Ascending aorta (tissue), 2 donors: Measurements from ENCODE around the gene FAM118A. TPM values are rescaled to one million over a fixed set of nuclear protein-coding genes. Genes with fewer than 3 reads are reported as not detected.

Source experiments
- DNase-seq, 2 donors: peaks; one replicate each; pipeline ENCODE4 v3.0.0-alpha.2; 2019; ENCODE audit warnings: low spot score in 2 of 2
- H3K27ac ChIP-seq, 2 donors: fragments of 200-600 bp; sonication (generic); one replicate each; pipeline ENCODE4 v1.5.1; 2016 to 2017; ENCODE audit warnings: mild to moderate bottlenecking in 1 of 2
- H3K27me3 ChIP-seq: fragments of 200-600 bp; sonication (generic); one replicate; pipeline ENCODE4 v1.5.1; 2017
- H3K36me3 ChIP-seq, 2 donors: fragments of 200-600 bp; sonication (generic); one replicate each; pipeline ENCODE4 v1.5.1; 2016
- H3K4me1 ChIP-seq, 2 donors: fragments of 200-600 bp; sonication (generic); one replicate each; pipeline ENCODE4 v1.5.1; 2016 to 2017; ENCODE audit warnings: mild to moderate bottlenecking in 1 of 2
- H3K4me3 ChIP-seq, 2 donors: fragments of 200-600 bp; sonication (generic); one replicate each; pipeline ENCODE4 v1.5.1; 2016 to 2017; ENCODE audit warnings: mild to moderate bottlenecking in 1 of 2
- H3K9me3 ChIP-seq, 2 donors: fragments of 200-600 bp; sonication (generic); one replicate each; pipeline ENCODE4 v1.5.1; 2016
- CTCF ChIP-seq, 3 experiments: fragments of 200-600 bp in 2 of 3; fragments of 450-650 bp in 1 of 3; sonication (generic) in 2 of 3; IDR thresholded peaks; one replicate each; pipeline ENCODE4 v1.5.1; 2016 to 2019; ENCODE audit warnings: antibody characterized with exemption in 3 of 3, mild to moderate bottlenecking in 1 of 3, moderate library complexity in 1 of 3
- intact Hi-C: fragments of 100-400 bp; cut with DNase I; formaldehyde crosslinking; loops from one replicate; pipeline ENCODE4 v1.15.1; 2023
- total RNA-seq: library from RNA; depleted of rRNA; stranded (reverse); fragments of >200 nt; gene quantifications from one replicate; pipeline ENCODE4 v1.1.0, GENCODE V29; 2016

FAM118A gene
- total RNA-seq, 1 donor from 2014 or later, result 23.5 TPM

- intact Hi-C loops, result loop anchor here (5.0 to 10.0 kb wide), 2 partner anchors 124 to 802 kb away; no protein-coding TSS in a partner anchor
- Histone ChIP-seq H3K4me1 (peaks cover 4 to 17% of the 10 kb centered on the region in 2 donors), H3K4me3 (no peak overlapping the region), H3K9me3 (no peaks in the 10 kb centered on the region), H3K36me3 (no peaks in the 10 kb centered on the region), H3K27ac (no peak overlapping the region), H3K27me3 (no peaks in the 10 kb centered on the region)
- TF ChIP-seq CTCF (IDR thresholded peaks at IDR 0.05), result no peak
- no peak for DNase-seq
These were observed 3.1 kb downstream of the FAM118A start for GRCh38 chr22:45312856-45313255.

GRCh38 chr22:45314054-45314721 is 4.5 kb downstream of the FAM118A start:
- Histone ChIP-seq H3K27ac (peak overlapping the region; percentile 15 to 36), H3K4me1 (peaks cover 9 to 30% of the 10 kb centered on the region in 2 donors)

GRCh38 chr22:45314786-45315185 is 5.1 kb downstream of the FAM118A start:
- H3K4me1 ChIP-seq, result peaks cover 11 to 36% of the 10 kb centered on the region in 2 donors
- no peak overlapping the region for H3K4me3 ChIP-seq
- DNase-seq, result no peak
- no peaks in the 10 kb centered on the region for H3K9me3 ChIP-seq
- peak overlapping the region in 1 of 2 donors; percentile 36 for H3K27ac ChIP-seq
- H3K36me3 ChIP-seq, result no peaks in the 10 kb centered on the region
- intact Hi-C loops, result loop anchor here (5.0 to 10.0 kb wide), 2 partner anchors 123 to 800 kb away; no protein-coding TSS in a partner anchor
- H3K27me3 ChIP-seq, result no peaks in the 10 kb centered on the region
- no peak for TF ChIP-seq CTCF (IDR thresholded peaks at IDR 0.05)

More at GRCh38 chr22:45314054-45314721, 4.5 kb downstream of the FAM118A start:
- intact Hi-C loops, result loop anchor here (5.0 to 10.0 kb wide), 2 partner anchors 123 to 801 kb away; no protein-coding TSS in a partner anchor
- Histone ChIP-seq H3K36me3 (no peaks in the 10 kb centered on the region), H3K27me3 (no peaks in the 10 kb centered on the region), H3K4me3 (no peak overlapping the region), H3K9me3 (no peaks in the 10 kb centered on the region)
- DNase-seq, result no peak
- no peak for TF ChIP-seq CTCF (IDR thresholded peaks at IDR 0.05)

- H3K4me3 ChIP-seq, result peak overlapping the region in 1 of 2 donors; percentile 45
- no peak for TF ChIP-seq CTCF (IDR thresholded peaks at IDR 0.05)
- no peaks in the 10 kb centered on the region for H3K36me3 ChIP-seq
- H3K27me3 ChIP-seq, result no peaks in the 10 kb centered on the region
- H3K9me3 ChIP-seq, result no peaks in the 10 kb centered on the region
- intact Hi-C loops, result loop anchor here (1.0 to 10.0 kb wide), 3 partner anchors 8 to 798 kb away; partner anchors contain the start of gene FAM118A
- peak overlapping the region; percentile 96 for H3K27ac ChIP-seq
- DNase-seq, result no peak
- peaks cover 11 to 50% of the 10 kb centered on the region in 2 donors for H3K4me1 ChIP-seq
These were observed 7.2 kb downstream of the FAM118A start for GRCh38 chr22:45316796-45317526.

- Histone ChIP-seq H3K4me1 (peaks cover 11 to 50% of the 10 kb centered on the region in 2 donors), H3K27ac (peak overlapping the region; percentile 96), H3K36me3 (peaks cover under 1 to 4% of the 10 kb centered on the region in 2 donors), H3K4me3 (peak overlapping the region; percentile 35 to 45), H3K9me3 (no peaks in the 10 kb centered on the region), H3K27me3 (no peaks in the 10 kb centered on the region)
- peak; percentile 70 to 93 for DNase-seq
- intact Hi-C loops, result loop anchor here (1.0 to 10.0 kb wide), 4 partner anchors 8 to 797 kb away; partner anchors contain the start of gene FAM118A
- peak; percentile 62 to 85 (median 62) for TF ChIP-seq CTCF (IDR thresholded peaks at IDR 0.05)
These were observed 7.9 kb downstream of the FAM118A start for GRCh38 chr22:45317551-45318167.
